H1 (cell line): ENCODE measurements around the gene SHISAL1. TPM values are rescaled to one million over a fixed set of nuclear protein-coding genes. Genes with fewer than 3 reads are reported as not detected.
"Not testable (repeated sequence)": the region's sequence is repeated elsewhere in the genome, so short reads cannot be mapped to it uniquely, and the experiment has no call there.

ENCODE experiments used
- CTCF ChIA-PET: fragments of 300-600 bp; sonication (Branson Sonifier 250); formaldehyde crosslinking; loops from one replicate; lab custom pipeline; 2021; ENCODE audit not compliant: partially characterized antibody; lab: Charles Lee
- POLR2A ChIA-PET: fragments of 300-600 bp; sonication (Branson Sonifier 250); formaldehyde crosslinking; loops from one replicate; lab custom pipeline; 2021; ENCODE audit warnings: inconsistent platforms; ENCODE audit not compliant: partially characterized antibody; lab: Charles Lee
- DNase-seq, 2 experiments: peaks; one replicate each; pipeline versions ENCODE4 v3.0.0 to v3.0.0-alpha.2; 2010 to 2022; ENCODE audit warnings: low spot score in 2 of 2, low read depth in 1 of 2, mixed read lengths in 1 of 2
- FAIRE-seq: peaks from 2 replicates; lab custom pipeline; 2011; peaks lifted over from hg19 to GRCh38; lab: Jason Lieb, UNC
- H2AFZ ChIP-seq: 2 replicates; pipeline ENCODE4 v1.8.1; 2012; ENCODE audit warnings: low read length, inconsistent platforms
- H2AK5ac ChIP-seq: 2 replicates; pipeline ENCODE4 v1.6.1; 2013; ENCODE audit warnings: low read depth, low read length
- H2BK120ac ChIP-seq: replicated peaks from 2 replicates; pipeline ENCODE3; 2013; ENCODE audit warnings: low read depth, low read length, inconsistent platforms
- H2BK12ac ChIP-seq: 2 replicates; pipeline ENCODE4 v1.6.1; 2013; ENCODE audit warnings: low read depth, low read length
- H2BK15ac ChIP-seq: 2 replicates; pipeline ENCODE4 v1.6.1; 2013; ENCODE audit warnings: low read length
- H2BK20ac ChIP-seq: 2 replicates; pipeline ENCODE4 v1.6.1; 2013; ENCODE audit warnings: low read length
- H2BK5ac ChIP-seq: 2 replicates; pipeline ENCODE4 v1.6.1; 2013; ENCODE audit warnings: low read depth, low read length
- H3K14ac ChIP-seq: 2 replicates; pipeline ENCODE4 v1.6.1; 2013; ENCODE audit warnings: inconsistent platforms; ENCODE audit not compliant: insufficient read length
- H3K18ac ChIP-seq: 2 replicates; pipeline ENCODE4 v1.6.1; 2013; ENCODE audit warnings: low read length; ENCODE audit errors: extremely low read depth
- H3K23ac ChIP-seq: 2 replicates; pipeline ENCODE4 v1.6.1; 2013; ENCODE audit warnings: inconsistent platforms; ENCODE audit not compliant: insufficient read length
- H3K23me2 ChIP-seq: 2 replicates; pipeline ENCODE4 v1.6.1; 2013; ENCODE audit warnings: low read depth, low read length
- H3K27ac ChIP-seq: 2 replicates; pipeline ENCODE4 v1.6.1; 2011; ENCODE audit warnings: low read depth, low read length, inconsistent platforms
- H3K27me3 ChIP-seq, 4 experiments: replicated peaks in 1 of 4; 1 replicate in 1 of 4; 2 replicates in 3 of 4; pipeline versions ENCODE4 v1.6.1 to v1.8.1; 2011 to 2013; ENCODE audit warnings: low read length in 3 of 4, mild to moderate bottlenecking in 3 of 4, inconsistent platforms in 2 of 4, mixed read lengths in 2 of 4, moderate library complexity in 1 of 4; ENCODE audit not compliant: control insufficient read depth in 3 of 4, insufficient read depth in 3 of 4; ENCODE audit errors: extremely low read depth in 1 of 4
- H3K36me3 ChIP-seq, 4 experiments: 2 replicates each; pipeline versions ENCODE4 v1.6.1 to v1.8.1; 2011 to 2013; ENCODE audit warnings: mild to moderate bottlenecking in 4 of 4, low read length in 3 of 4, moderate library complexity in 2 of 4, control low read depth in 1 of 4, inconsistent platforms in 1 of 4; ENCODE audit not compliant: insufficient read depth in 4 of 4, control insufficient read depth in 2 of 4
- H3K4ac ChIP-seq: replicated peaks from 2 replicates; pipeline ENCODE3; 2013; ENCODE audit warnings: low read length, low read depth, mixed read lengths, inconsistent platforms; ENCODE audit not compliant: insufficient read length
- H3K4me1 ChIP-seq, 4 experiments: replicated peaks in 1 of 4; 1 replicate in 1 of 4; 2 replicates in 3 of 4; pipeline versions ENCODE4 v1.6.1 to v1.8.1; 2011 to 2013; ENCODE audit warnings: low read length in 3 of 4, inconsistent platforms in 2 of 4, mixed read lengths in 1 of 4; ENCODE audit not compliant: insufficient read depth in 4 of 4, control insufficient read depth in 3 of 4
- H3K4me2 ChIP-seq, 2 experiments: 2 replicates each; pipeline versions ENCODE4 v1.6.1 to v1.8.1; 2011 to 2013; ENCODE audit warnings: low read depth in 2 of 2, low read length in 2 of 2, control low read depth in 1 of 2, inconsistent platforms in 1 of 2, mild to moderate bottlenecking in 1 of 2; ENCODE audit not compliant: insufficient read depth in 1 of 2
- H3K4me3 ChIP-seq, 4 experiments: fragments of 200-600, 300-600 bp in 1 of 4; sonication (generic), shearing (Covaris generic), sonication (Bioruptor Twin) in 1 of 4; 2 replicates each; pipeline versions ENCODE4 v1.5.1 to v1.8.1; 2011 to 2016; ENCODE audit warnings: low read length in 4 of 4, low read depth in 3 of 4, control low read depth in 2 of 4, inconsistent platforms in 2 of 4, mild to moderate bottlenecking in 2 of 4, mixed read lengths in 1 of 4, moderate library complexity in 1 of 4; ENCODE audit not compliant: insufficient read depth in 2 of 4; ENCODE audit errors: extremely low read depth in 1 of 4
- H3K56ac ChIP-seq: replicated peaks from 2 replicates; pipeline ENCODE3; 2013; ENCODE audit warnings: low read depth, mild to moderate bottlenecking, mixed read lengths, low read length, inconsistent platforms; ENCODE audit not compliant: insufficient read length
- H3K79me1 ChIP-seq: 2 replicates; pipeline ENCODE4 v1.6.1; 2013; ENCODE audit warnings: low read depth, low read length, control low read depth
- H3K79me2 ChIP-seq, 2 experiments: 2 replicates each; pipeline versions ENCODE4 v1.6.1 to v1.8.1; 2012 to 2013; ENCODE audit warnings: low read length in 2 of 2, mild to moderate bottlenecking in 2 of 2, inconsistent platforms in 1 of 2; ENCODE audit not compliant: insufficient read depth in 2 of 2, control insufficient read depth in 1 of 2
- H3K9ac ChIP-seq, 4 experiments: replicated peaks in 1 of 4; 1 replicate in 1 of 4; 2 replicates in 3 of 4; pipeline versions ENCODE4 v1.6.1 to v1.8.1; 2011 to 2013; ENCODE audit warnings: low read depth in 3 of 4, low read length in 3 of 4, control low read depth in 2 of 4, mild to moderate bottlenecking in 2 of 4, moderate library complexity in 2 of 4, inconsistent platforms in 1 of 4; ENCODE audit errors: extremely low read depth in 1 of 4
- H3K9me3 ChIP-seq, 2 experiments: 2 replicates each; pipeline versions ENCODE4 v1.6.1 to v1.8.1; 2012 to 2013; ENCODE audit warnings: mild to moderate bottlenecking in 2 of 2, moderate library complexity in 2 of 2, control low read depth in 1 of 2, inconsistent platforms in 1 of 2, low read depth in 1 of 2, low read length in 1 of 2, mixed read lengths in 1 of 2; ENCODE audit not compliant: insufficient read depth in 2 of 2
- H4K20me1 ChIP-seq, 2 experiments: replicated peaks in 1 of 2; 2 replicates each; pipeline versions ENCODE3 to v1.8.1; 2011 to 2013; ENCODE audit warnings: inconsistent platforms in 2 of 2, low read length in 2 of 2, mild to moderate bottlenecking in 1 of 2; ENCODE audit not compliant: insufficient read depth in 2 of 2, control insufficient read depth in 1 of 2
- H4K5ac ChIP-seq: 2 replicates; pipeline ENCODE4 v1.6.1; 2013; ENCODE audit warnings: low read length, low read depth, mixed read lengths, inconsistent platforms; ENCODE audit not compliant: insufficient read length
- H4K8ac ChIP-seq: 2 replicates; pipeline ENCODE4 v1.8.0; 2013; ENCODE audit warnings: mild to moderate bottlenecking, moderate library complexity, low read length, inconsistent platforms; ENCODE audit not compliant: insufficient read depth; ENCODE audit errors: extremely low read depth
- H4K91ac ChIP-seq: replicated peaks from 2 replicates; pipeline ENCODE3; 2013; ENCODE audit warnings: low read length, mixed read lengths, inconsistent platforms; ENCODE audit not compliant: insufficient read length
- WGBS, 2 experiments: shearing (Covaris generic) in 1 of 2; methylation state at CpG; one replicate each; pipeline versions ENCODE4 v1.1.6 to v1.1.7; 2013 to 2015; ENCODE audit warnings: low lambda C conversion rate in 2 of 2, mixed read lengths in 2 of 2, inconsistent platforms in 1 of 2, low coverage in 1 of 2, missing lambda C conversion rate in 1 of 2; ENCODE audit not compliant: insufficient replicate concordance in 2 of 2, insufficient coverage in 1 of 2, insufficient read length in 1 of 2; ENCODE audit errors: extremely low coverage in 1 of 2, missing lambda C conversion rate in 1 of 2; 5-methylcytosine and 5-hydroxymethylcytosine counted together
- polyA plus RNA-seq, 7 experiments: library from polyadenylated mRNA; depleted of rRNA in 3 of 7; stranded (reverse) in 5 of 7; unstranded in 2 of 7; fragments of >200 nt in 5 of 7; fragments of 200-250 nt in 2 of 7; gene quantifications; 1 replicate in 5 of 7; 2 replicates in 1 of 7; 4 replicates in 1 of 7; pipeline versions ENCODE4 v1.2.1 to v1.2.3, GENCODE V29; 2011 to 2013; ENCODE audit warnings: missing spikeins in 2 of 7, mixed read lengths in 2 of 7
- total RNA-seq: library from RNA; stranded (reverse); fragmentation: NEBNext Ultra II Directional; extraction: Animal tissue kit (Norgen Biotek cat#: 25700); gene quantifications from 2 replicates; pipeline ENCODE4 v1.2.1, GENCODE V29; 2021

The SHISAL1 gene
- total and polyA plus RNA-seq, 2 of the 8 experiments (the other 6 are each of a cell fraction or from before 2014, with no cell fraction given): 3.7 to 5.8 TPM

DNA sequence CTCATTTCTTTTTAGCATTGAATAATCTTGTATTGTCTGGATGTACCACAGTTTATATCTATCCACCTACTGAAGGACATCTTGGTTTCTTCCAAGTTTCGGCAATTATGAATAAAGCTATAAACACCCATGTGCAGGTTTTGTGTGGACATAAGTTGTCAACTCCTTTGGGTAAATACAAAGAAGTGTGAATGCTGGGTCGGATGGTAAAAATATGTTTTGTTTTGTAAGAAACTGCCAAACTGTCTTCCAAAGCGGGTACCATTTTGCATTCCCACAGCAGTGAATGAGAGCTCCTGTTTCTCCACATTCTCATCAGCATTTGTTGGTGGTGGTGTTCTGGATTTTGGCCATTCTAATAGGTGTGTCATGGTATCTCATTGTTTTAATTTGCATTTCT is 71.6 kb downstream of the SHISAL1 start:
- H2BK15ac ChIP-seq, H3K79me1 ChIP-seq, H2BK5ac ChIP-seq, H2AFZ ChIP-seq, H3K79me2 ChIP-seq, H2BK12ac ChIP-seq, H3K9ac ChIP-seq, H3K23me2 ChIP-seq, H2BK120ac ChIP-seq, H3K9me3 ChIP-seq, H3K23ac ChIP-seq, H3K36me3 ChIP-seq, H3K4ac ChIP-seq, H3K27ac ChIP-seq, H3K27me3 ChIP-seq, H2BK20ac ChIP-seq, H2AK5ac ChIP-seq, H3K4me3 ChIP-seq, DNase-seq, POLR2A ChIA-PET, H3K4me1 ChIP-seq, H4K91ac ChIP-seq, H3K18ac ChIP-seq, H4K8ac ChIP-seq, H3K14ac ChIP-seq, H3K56ac ChIP-seq, H3K4me2 ChIP-seq, H4K5ac ChIP-seq, H4K20me1 ChIP-seq: not testable (repeated sequence)
- CTCF ChIA-PET: interaction anchor here (0.7 kb wide), 2 partner anchors 22 to 417 kb away, joined by 3 read pairs; no protein-coding TSS in a partner anchor
- 94% methylated on average over 3 of the region's 3 CpGs; no CpG with 5 or more reads in 1 of the 2 experiments for WGBS, 2 experiments
- peak; percentile 73 for FAIRE-seq
